Transverse colon (tissue), 4 donors: ENCODE results near the gene DDX3X.

Source experiments
- POLR2A ChIP-seq: fragments of 450-650 bp; IDR thresholded peaks from one replicate; pipeline ENCODE4 v1.6.1; 2016; ENCODE audit warnings: antibody characterized with exemption, mild to moderate bottlenecking, moderate library complexity
- POLR2AphosphoS5 ChIP-seq, 3 donors: sonication (generic); formaldehyde crosslinking; IDR thresholded peaks; one replicate each; pipeline ENCODE4 v1.6.1; 2016; ENCODE audit warnings: antibody characterized with exemption in 3 of 3
- TF ChIP-seq, protein P1 (sequence below), 5 experiments: fragments of 200-600 bp in 3 of 5; fragments of 450-650 bp in 2 of 5; sonication (generic) in 3 of 5; IDR thresholded peaks; 1 replicate in 2 of 5; 2 replicates in 3 of 5; pipeline ENCODE4 v1.5.1; 2016 to 2017; ENCODE audit warnings: antibody characterized with exemption in 5 of 5, inconsistent platforms in 3 of 5, mild to moderate bottlenecking in 2 of 5, moderate library complexity in 1 of 5

- TF ChIP-seq POLR2AphosphoS5 (IDR thresholded peaks at IDR 0.05) (no peak), POLR2A (no peak)
- TF ChIP-seq, protein P1, sequence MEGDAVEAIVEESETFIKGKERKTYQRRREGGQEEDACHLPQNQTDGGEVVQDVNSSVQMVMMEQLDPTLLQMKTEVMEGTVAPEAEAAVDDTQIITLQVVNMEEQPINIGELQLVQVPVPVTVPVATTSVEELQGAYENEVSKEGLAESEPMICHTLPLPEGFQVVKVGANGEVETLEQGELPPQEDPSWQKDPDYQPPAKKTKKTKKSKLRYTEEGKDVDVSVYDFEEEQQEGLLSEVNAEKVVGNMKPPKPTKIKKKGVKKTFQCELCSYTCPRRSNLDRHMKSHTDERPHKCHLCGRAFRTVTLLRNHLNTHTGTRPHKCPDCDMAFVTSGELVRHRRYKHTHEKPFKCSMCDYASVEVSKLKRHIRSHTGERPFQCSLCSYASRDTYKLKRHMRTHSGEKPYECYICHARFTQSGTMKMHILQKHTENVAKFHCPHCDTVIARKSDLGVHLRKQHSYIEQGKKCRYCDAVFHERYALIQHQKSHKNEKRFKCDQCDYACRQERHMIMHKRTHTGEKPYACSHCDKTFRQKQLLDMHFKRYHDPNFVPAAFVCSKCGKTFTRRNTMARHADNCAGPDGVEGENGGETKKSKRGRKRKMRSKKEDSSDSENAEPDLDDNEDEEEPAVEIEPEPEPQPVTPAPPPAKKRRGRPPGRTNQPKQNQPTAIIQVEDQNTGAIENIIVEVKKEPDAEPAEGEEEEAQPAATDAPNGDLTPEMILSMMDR (IDR thresholded peaks at IDR 0.05) = no peak
Measured at GRCh38 chrX:41377624-41378023, 43.7 kb downstream of the DDX3X start.
